ENCODE measurements around the gene RASL10A.
A peak's percentile ranks its signal among the peaks of the same experiment; 100 is the strongest.

RASL10A gene

DNA sequence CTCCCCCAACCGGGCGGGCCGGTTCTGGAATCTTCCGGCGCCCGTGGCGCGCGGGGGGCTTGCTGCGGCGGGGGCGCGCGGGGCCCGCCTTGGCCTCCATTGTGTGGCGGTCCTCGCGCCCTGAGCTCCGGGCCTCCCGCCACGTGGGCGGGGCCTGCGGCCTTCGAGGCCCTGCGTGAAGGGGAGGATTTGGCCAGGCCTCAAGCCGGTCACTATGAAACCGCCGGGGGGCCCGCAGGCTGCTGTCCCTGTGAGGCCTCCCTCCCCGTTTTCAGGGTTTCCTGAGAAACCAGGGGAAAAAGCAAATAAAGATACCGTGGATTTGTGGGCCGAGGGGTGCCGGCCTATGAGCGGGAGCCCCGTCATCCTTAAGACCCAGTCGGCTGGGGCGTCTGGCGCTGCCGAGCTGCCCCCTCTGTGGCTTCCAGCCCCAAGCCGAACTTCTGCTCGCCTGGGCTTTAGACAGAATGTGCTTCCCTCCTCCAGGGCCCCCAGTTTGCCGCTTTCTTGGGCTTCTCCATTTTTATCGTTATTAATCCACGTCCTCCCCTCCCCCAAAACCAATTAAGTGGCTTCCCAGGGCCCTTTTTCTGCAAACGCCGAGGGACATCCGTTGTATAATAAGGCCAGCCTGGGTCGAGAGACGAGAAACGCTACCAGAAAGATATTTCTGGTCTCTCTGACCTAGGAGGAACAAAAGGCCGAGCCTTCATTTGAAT, 46.8 kb downstream of the RASL10A start:
- DNase-seq (ENCODE audit: low read depth in 2 of 2) = peak in 1 of 2 donors; percentile 12

DNA sequence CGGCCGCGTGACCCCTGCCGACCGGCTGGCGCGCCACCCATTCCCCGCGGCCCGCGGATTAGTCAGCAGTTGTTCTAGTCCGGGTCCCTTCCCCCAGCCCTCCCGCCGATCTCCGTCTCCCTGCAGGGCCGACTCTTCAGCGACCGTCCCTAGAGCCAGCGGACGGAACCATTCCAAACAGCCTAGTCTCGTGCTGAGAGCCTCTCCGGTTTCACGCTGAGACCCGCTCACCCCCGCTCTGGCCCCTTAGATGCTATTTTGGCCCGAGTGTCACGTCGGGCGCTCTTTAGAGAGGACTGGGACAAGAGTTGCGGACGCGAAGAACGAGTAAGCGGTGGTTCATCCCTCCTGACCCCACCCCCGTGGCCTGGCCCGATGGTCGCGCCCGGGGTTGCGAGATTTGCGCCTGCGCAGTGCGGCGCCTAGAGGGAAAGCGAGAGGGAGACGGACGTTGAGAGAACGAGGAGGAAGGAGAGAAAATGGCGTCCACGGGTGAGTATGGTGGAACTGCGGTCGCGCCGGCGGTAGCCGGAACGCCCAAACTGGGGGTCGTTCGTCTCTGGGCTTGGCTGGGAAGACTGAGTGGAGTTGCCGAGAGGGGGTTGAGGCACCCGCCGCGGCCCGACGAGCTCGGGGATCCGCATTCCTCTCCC, 47.5 kb downstream of the RASL10A start, which contains the start of the genes EWSR1 and RHBDD3:
Gene EWSR1 (plus strand): TSS at position 411 of the 653 bp plus-strand sequence. CDS start 69 bp downstream, at position 480.
Gene RHBDD3 (minus strand): TSS at position 124 of the 653 bp plus-strand sequence. CDS start 2,355 bp downstream, outside the sequence.
- DNase-seq (ENCODE audit: low read depth in 2 of 2) = peak; percentile 93 to 95

DNA sequence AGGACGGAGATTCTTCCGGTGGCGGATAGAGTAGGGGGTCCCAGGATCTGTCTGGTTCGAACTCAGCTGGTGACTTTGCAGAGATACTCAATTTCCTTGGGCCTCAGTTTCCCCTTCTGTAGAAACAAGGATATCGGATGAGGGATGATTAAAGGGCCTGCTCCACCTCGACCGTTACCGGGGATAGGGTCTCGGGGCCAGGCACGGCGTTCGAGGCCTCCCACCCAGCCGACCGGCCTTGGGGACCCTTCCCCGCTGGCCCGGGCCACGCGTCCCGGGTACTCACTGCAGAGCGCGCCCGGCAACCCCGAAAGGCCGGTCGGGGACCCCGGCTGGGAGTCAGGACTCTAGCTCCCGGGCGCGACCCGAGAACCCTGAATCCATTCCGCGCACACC, 48.0 kb downstream of the RASL10A start:
- no peak for DNase-seq (ENCODE audit: low read depth in 2 of 2)

DNA sequence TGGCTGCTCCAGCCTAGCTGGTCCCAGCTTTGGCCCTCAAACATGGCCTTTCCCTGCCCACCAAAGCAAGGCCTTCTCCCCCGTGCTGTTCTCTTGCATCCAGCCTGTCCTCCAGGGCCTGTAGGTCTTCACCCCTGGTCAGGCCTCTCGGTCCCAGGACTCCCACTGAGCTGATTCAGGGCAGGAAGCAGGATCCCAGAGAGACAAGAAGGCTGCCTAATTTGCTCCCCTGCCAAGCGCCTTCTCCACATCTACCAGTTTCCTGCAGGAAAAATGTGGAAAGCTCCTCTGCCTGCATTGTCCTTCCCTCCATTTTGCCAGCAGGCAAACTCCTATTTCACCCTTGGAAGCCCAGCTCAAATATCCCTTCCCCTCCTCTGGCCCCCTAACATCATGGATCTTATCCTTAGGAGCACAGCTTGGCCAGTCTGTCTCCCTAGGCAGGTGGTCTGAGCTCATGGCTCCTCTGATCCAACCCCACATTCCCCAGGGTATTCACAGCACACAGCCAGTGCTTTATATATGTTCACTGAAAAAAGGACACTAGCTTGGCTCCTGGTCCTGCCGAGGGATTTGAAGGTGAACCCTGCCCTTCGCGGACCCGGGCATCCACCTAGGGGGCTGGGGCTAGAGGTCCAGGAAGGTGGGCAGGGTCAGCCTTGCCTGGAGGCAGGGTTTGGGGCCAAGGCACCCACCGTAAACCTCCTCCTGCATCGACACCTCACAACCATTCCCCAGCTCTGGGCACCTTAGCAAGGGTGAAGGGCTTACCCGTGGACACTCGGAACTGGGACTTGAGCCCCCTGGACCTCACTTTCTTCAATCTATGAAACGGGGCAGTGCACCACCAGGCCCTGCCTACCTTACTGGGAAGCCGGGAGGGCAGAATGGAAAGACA, 48.7 kb downstream of the RASL10A start:
- DNase-seq (ENCODE audit: low read depth in 2 of 2) = no peak

DNA sequence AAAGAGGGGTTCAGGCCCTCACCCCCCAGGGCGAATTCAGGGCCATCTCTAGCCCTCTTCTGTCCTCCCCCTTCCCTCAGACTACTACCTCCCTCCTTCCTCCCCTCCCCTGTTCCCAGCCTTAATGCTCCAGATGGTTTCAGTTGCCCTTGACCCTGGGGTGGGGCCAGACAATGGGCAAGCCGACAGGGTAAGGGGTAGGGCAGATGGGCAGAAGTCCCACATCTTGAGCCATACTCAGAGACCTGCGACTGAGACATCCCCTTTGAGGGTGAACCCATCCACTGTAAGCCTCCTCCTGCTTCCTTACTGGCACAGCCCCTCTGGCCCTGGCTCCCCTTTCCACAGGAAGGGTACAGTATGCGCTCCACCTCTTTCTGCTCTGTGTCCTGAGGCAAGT, 49.6 kb downstream of the RASL10A start:
- no peak for DNase-seq (ENCODE audit: low read depth in 2 of 2)

DNA sequence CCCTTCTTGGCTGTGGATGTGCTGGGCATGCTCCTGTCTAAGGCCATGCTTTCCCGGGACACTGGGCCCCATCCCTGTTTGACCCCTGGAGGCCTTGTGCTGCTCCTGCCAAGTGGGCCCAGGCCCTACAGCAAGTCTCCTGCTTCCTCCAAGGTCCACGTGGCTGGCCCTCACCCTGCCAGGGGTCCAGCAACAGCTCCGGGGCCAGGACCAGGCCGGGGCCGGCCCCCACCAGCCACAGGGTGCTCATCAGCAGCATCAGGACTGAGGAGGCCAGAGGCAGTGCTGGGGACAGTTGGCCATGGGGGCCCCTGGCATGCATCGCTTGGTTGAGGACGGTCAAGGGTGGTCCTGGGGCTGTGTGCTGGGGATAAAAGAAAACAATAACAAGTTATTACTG, 50.2 kb downstream of the RASL10A start:
- no peak for DNase-seq (ENCODE audit: low read depth in 2 of 2)

DNA sequence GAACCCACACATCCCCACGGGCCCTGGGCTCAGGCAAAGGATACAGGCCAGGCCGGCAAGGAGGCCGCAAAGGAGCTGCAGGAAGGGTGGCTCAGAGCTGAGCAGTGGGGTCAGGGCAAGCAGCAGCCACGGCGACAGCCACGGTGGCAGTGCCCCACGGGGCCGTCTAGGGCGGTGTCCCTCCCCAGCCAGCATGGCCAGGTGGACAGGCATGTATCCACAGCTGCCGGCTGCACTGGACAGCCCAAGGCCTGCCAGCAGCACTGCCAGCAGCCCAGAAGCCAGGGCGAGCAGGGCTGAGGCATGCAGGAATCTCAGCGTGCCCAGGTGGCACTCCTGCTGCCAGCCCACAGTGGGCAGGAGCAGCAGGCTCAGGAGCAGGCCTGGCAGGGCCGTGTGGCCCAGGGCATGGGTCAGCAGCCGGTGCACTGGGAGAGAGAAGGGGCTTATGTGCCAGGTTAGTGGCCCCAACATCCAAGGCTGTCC, 51.7 kb downstream of the RASL10A start:
- DNase-seq (ENCODE audit: low read depth in 2 of 2) = no peak
